Activated CD4-positive, alpha-beta memory T cell treated with anti-CD3 and anti-CD28 coated beads, Interleukin-2, amount 10 ng/mL, durations not matched to agents 7 days and 5 days (primary cell): ENCODE measurements around the gene DYNC1LI2. TPM values are rescaled to one million over a fixed set of nuclear protein-coding genes. Genes with fewer than 3 reads are reported as not detected.
"Not testable (repeated sequence)": the region's sequence is repeated elsewhere in the genome, so short reads cannot be mapped to it uniquely, and the experiment has no call there.

Source experiments
- CTCF ChIA-PET: fragments of 350-600 bp; sonication (Branson Sonifier 250); formaldehyde crosslinking; loops from one replicate; lab custom pipeline; 2021; ENCODE audit warnings: antibody characterized with exemption, inconsistent platforms; lab: Charles Lee
- POLR2A ChIA-PET: fragments of 350-600 bp; sonication (Branson Sonifier 250); formaldehyde crosslinking; loops from one replicate; lab custom pipeline; 2021; ENCODE audit warnings: antibody characterized with exemption; lab: Charles Lee
- DNase-seq: peaks from one replicate; pipeline ENCODE4 v3.0.0-alpha.2; 2020
- H3K27ac Mint-ChIP-seq: one replicate; pipeline ENCODE4 v1.8.0; 2021; ENCODE audit warnings: mild to moderate bottlenecking, mixed read lengths
- H3K27me3 Mint-ChIP-seq: one replicate; pipeline ENCODE4 v1.8.0; 2021; ENCODE audit warnings: mixed read lengths
- H3K36me3 Mint-ChIP-seq: one replicate; pipeline ENCODE4 v1.8.0; 2021; ENCODE audit warnings: low read depth, mixed read lengths
- H3K4me1 Mint-ChIP-seq: one replicate; pipeline ENCODE4 v1.8.0; 2021; ENCODE audit warnings: mixed read lengths
- H3K4me3 Mint-ChIP-seq: one replicate; pipeline ENCODE4 v1.8.0; 2021; ENCODE audit warnings: mild to moderate bottlenecking, mixed read lengths
- H3K9me3 Mint-ChIP-seq: one replicate; pipeline ENCODE4 v1.8.0; 2021; ENCODE audit warnings: mixed read lengths
- total RNA-seq, 2 experiments: library from RNA; stranded (reverse); gene quantifications; one replicate each; pipeline ENCODE4 v1.2.3, GENCODE V29; 2021

DYNC1LI2 gene
- total RNA-seq, result 10 to 100 TPM; 50.1 to 52.9 TPM

DNA sequence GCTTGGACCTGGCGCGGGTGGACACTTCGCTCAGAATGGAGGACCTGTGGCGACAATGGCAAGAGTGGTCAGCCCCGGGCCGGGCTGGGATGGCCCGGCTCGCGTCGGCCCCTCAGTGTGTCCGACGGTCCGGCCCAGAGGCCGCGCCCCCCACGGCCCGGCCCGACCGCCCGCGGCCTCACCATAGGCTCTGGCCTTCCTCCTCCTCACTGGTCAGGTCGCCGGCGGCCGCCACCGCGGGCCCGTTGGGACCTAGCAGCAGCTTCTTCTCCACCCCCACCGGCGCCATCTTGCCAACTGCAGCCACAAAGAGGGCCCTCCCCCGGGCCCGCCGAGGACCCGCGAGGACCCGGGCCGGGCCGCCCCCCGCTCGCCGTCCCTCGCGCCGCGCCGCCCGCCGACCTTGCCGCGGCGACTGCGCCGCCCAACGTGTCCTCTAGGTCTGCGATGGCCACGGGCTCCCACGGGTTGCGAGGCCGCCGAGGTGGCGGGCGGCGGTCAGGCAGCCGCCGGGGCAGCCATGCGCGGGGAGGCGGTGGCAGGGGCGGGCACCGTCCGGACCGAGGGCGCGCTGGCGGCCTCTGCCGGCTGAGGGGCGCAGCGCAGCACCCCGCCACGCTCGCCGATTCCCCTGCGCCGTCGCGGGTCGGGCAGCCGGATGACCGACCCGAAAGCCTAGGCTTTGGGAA lies at the start of gene DYNC1LI2:
Gene DYNC1LI2 (minus strand): TSS at position 307 of the 689 bp plus-strand sequence. CDS start 18 bp downstream, at position 289.
- Mint-ChIP-seq H3K36me3 (peaks cover 23% of the 10 kb centered on the region), H3K27me3 (peaks cover 15% of the 10 kb centered on the region), H3K9me3 (no peaks in the 10 kb centered on the region), H3K27ac (peak within 1 kb of the TSS; percentile 73), H3K4me3 (peak within 1 kb of the TSS; percentile 81), H3K4me1 (peaks cover 42% of the 10 kb centered on the region)
- peak; percentile 82 for DNase-seq
- CTCF ChIA-PET, result interaction anchor here (0.5 to 3.4 kb wide), 31 partner anchors 9 to 772 kb away, joined by 3 to 27 read pairs (median 4); partner anchors contain the start of genes NAE1 and PDP2
- POLR2A ChIA-PET, result interaction anchor here (0.7 to 2.6 kb wide), 10 partner anchors 11 to 344 kb away, joined by 3 to 8 read pairs (median 4); partner anchors contain the start of genes CKLF, NAE1 and PDP2

DNA sequence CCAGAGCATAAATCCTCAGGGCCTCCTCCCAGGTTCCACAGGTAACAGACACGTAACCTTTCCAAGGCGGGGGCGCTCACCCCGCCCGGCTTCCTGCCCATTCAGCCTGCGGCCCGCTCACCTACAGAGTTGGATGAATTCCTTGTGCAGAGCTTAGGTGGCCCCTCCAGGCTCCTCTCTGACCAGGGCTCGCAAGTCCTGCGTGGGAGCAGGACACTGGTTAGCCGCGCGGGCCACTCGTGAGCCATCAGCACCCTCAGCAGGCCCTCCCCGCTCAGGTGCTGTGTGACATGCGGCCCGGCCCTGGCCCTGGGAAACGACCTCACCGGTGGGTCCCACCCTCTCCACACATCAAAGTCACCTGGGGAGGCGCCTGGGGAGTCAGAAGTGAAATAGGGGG lies 49.4 kb upstream of the DYNC1LI2 start:
- Mint-ChIP-seq H3K9me3 (no peaks in the 10 kb centered on the region), H3K36me3 (peaks cover 29% of the 10 kb centered on the region), H3K4me3 (no peak overlapping the region), H3K27ac (no peak overlapping the region), H3K4me1 (no peaks in the 10 kb centered on the region), H3K27me3 (no peaks in the 10 kb centered on the region)
- no peak for DNase-seq
- ChIA-PET CTCF (no interaction called here), POLR2A (no interaction called here)

DNA sequence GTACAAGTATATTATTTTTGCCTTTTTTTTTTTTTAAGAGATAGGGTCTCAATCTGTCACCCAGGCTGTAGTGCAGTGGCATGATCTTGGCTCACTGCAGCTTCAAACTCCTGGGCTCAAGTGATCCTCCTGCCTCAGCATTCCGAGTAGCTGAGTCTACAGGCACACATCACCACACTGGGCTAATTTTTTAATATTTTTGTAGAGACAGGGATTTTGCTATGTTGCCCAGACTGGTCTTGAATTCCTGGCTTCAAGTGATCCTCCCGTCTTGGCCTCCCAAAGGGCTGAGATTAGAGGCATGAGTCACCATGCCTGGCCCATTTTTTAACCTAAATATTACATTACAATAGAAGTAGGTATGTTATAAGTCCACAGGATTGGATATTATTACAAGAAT lies 46.8 kb upstream of the DYNC1LI2 start:
- Mint-ChIP-seq H3K36me3 (peaks cover 5% of the 10 kb centered on the region), H3K27ac (no peak overlapping the region), H3K4me1 (no peaks in the 10 kb centered on the region), H3K4me3 (no peak overlapping the region), H3K9me3 (no peaks in the 10 kb centered on the region), H3K27me3 (no peaks in the 10 kb centered on the region)
- no peak for DNase-seq
- ChIA-PET POLR2A (no interaction called here), CTCF (no interaction called here)

DNA sequence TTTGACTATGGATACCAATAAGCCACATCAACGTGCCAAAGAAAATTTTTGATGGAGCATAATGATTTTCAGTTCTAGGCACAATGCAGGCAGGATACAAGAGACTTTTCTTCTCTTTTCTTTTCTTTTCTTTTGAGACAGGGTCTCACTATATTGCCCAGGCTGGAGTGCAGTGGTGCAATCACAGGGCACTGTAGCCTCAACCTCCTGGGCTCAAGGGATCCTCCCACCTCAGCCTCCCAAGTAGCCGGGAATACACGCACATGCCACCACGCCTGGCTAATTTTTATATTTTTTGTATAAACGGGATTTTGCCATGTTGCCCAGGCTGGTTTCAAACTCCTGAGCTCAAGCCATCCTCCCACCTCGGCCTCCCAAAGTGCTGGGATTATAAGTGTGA lies 42.6 kb upstream of the DYNC1LI2 start:
- H3K36me3 Mint-ChIP-seq, DNase-seq, H3K27ac Mint-ChIP-seq, H3K4me1 Mint-ChIP-seq, H3K27me3 Mint-ChIP-seq, H3K9me3 Mint-ChIP-seq, POLR2A ChIA-PET, H3K4me3 Mint-ChIP-seq: not testable (repeated sequence)
- CTCF ChIA-PET, result interaction anchor here (0.8 kb wide), 1 partner anchor 37 kb away, joined by 3 read pairs; the partner anchor contains the start of gene NAE1

DNA sequence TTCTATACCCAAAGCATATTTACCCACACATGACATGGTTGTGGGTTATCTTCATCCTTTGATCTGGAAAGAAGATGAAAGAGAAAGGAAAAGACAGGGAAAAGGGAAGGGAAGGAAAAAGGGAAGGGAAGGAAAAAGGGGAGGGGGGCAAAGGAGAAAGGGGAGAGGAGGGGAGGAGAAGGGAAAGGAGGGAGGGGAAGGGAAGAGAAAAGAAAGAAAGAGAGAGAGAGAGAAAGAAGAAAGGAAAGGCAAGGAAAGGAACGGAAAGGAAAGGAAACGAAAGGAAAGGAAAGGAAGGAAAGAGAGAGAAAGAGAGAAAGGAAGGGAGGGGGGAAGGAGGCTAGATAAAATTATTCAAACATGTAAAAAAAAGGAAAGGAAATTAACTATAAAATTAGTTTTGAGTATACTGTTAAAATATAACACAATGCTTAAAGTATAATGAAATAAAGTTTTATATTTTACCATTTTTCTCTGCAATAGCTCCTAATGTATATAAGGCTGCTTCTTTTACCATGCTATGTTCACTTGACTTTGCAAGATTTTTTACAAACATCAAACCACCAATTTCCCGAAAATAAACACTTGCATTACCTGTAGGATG lies 38.8 kb upstream of the DYNC1LI2 start:
- POLR2A ChIA-PET, result no interaction called here

DNA sequence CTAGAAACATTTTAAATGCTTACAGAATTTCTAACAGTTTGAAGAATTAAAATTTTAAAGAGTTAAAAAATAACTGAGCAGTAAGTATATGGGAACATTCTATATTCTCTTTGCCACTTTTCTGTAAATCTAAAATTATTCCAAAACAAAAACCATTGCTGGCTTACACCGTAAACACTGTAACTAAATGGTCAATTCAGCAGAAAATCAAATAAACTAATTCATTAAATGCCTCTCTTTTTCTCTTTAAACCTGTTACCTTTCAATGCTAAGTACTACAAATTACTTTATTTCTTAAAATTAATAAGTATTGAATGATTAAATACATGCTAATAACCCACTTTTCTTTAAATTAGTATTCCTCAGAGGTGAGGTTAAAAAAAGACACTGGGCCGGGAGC lies 36.0 kb upstream of the DYNC1LI2 start:
- POLR2A ChIA-PET, result no interaction called here
- CTCF ChIA-PET, result no interaction called here

More for the DNA sequence above, 38.8 kb upstream of the DYNC1LI2 start:
- CTCF ChIA-PET, result no interaction called here
- Mint-ChIP-seq H3K9me3 (no peaks in the 10 kb centered on the region), H3K27ac (no peak overlapping the region), H3K27me3 (peaks cover 9% of the 10 kb centered on the region), H3K4me1 (no peaks in the 10 kb centered on the region), H3K4me3 (no peak overlapping the region), H3K36me3 (no peaks in the 10 kb centered on the region)
- no peak for DNase-seq

DNA sequence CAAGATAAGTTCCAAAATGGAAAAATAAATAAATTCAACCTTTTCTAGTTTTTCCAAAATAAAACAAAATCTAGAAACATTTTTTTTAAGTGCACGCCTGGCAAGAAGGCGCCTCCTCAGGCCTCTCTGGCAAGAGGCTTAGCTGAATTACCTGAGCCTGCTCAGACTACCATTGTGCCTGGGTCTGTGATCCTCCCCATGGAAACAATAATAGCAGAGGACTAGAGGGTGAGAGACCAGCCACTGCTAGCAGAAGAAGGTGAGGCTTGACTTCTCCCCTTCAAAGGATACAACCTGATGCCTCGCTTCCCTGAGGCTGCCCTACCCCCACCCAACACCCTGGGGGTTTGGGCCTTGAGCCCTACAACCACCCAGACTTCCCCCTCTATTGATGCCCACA lies 35.1 kb upstream of the DYNC1LI2 start:
- no peak overlapping the region for H3K27ac Mint-ChIP-seq
- ChIA-PET POLR2A (no interaction called here), CTCF (no interaction called here)
- H3K36me3 Mint-ChIP-seq, result no peaks in the 10 kb centered on the region
- H3K4me3 Mint-ChIP-seq, result no peak overlapping the region
- no peak for DNase-seq
- H3K27me3 Mint-ChIP-seq, result peaks cover 5% of the 10 kb centered on the region
- no peaks in the 10 kb centered on the region for H3K4me1 Mint-ChIP-seq
- H3K9me3 Mint-ChIP-seq, result no peaks in the 10 kb centered on the region

More for the DNA sequence above, 36.0 kb upstream of the DYNC1LI2 start:
- no peaks in the 10 kb centered on the region for H3K9me3 Mint-ChIP-seq
- DNase-seq, result no peak
- peaks cover 9% of the 10 kb centered on the region for H3K27me3 Mint-ChIP-seq
- no peaks in the 10 kb centered on the region for H3K36me3 Mint-ChIP-seq
- H3K4me3 Mint-ChIP-seq, result no peak overlapping the region
- no peak overlapping the region for H3K27ac Mint-ChIP-seq
- H3K4me1 Mint-ChIP-seq, result no peaks in the 10 kb centered on the region

DNA sequence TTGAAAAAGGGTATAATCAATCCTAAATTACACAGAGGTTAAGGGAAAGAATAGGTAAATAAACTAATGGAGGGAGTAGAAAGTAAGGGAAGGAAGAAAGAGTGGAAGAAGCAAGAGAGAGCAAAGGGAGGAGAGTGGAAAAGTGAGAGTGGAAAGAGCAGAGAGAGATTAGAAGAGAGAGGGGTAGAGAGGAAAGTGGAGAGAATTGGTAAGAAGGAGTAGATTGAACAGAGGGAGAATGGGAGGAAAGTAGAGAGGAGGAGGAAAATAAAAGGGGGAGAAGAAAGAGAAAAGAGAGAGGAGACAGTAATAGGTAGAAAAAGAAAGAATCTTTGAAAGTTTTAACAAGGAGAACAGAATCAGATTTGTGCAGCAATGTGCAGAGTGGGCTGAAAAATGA lies 25.0 kb upstream of the DYNC1LI2 start:
- Mint-ChIP-seq H3K4me1 (no peaks in the 10 kb centered on the region), H3K27ac (no peak overlapping the region), H3K36me3 (no peaks in the 10 kb centered on the region), H3K9me3 (no peaks in the 10 kb centered on the region), H3K4me3 (no peak overlapping the region), H3K27me3 (no peaks in the 10 kb centered on the region)
- ChIA-PET POLR2A (no interaction called here), CTCF (interaction anchor here (1.3 to 1.7 kb wide), 4 partner anchors 24 to 97 kb away, joined by 3 to 7 read pairs (median 5); partner anchors contain the start of gene NAE1)
- DNase-seq, result no peak

DNA sequence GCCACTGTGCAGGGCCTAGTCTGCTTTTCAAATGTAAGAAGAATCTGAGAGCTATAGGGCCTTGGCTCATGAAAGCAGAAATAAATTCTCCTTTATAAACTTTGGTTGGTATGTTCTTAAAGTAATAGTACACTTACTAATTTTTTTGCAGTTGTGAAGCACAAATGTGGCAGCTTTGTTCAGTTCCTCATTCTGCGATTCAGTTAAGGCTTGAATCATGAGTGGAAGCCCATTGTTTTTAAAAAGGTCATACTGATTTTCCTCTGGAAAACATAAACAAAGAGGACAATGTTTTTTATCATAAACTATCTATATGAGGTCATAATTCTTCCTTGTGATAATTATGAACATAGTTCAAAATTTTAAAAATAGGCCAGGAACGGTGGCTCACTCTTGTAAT lies 23.6 kb upstream of the DYNC1LI2 start:
- no peaks in the 10 kb centered on the region for H3K9me3 Mint-ChIP-seq
- CTCF ChIA-PET, result interaction anchor here (1.9 kb wide), 1 partner anchor 23 kb away, joined by 4 read pairs; the partner anchor contains the start of gene DYNC1LI2

DNA sequence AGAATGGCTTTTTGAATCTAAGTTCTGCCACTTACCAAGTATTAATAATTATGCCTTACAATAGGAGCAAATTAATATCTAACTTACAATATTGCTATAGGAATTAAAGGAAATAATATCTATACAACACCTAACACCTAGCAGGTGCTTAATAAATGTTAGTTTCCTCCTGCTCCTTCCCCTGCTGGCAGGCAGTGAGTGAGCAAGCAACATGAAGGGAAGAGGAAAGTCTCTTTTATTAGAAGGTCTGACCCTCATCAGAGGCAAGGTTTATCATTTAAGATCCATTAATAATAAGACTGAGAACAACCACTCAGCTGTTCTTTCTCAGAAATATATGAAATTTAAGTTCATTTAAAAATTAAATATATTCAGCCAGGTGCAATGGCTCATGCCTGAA lies 6.7 kb upstream of the DYNC1LI2 start:
- CTCF ChIA-PET, result no interaction called here
- DNase-seq, result no peak

More for the DNA sequence above, 23.6 kb upstream of the DYNC1LI2 start:
- Mint-ChIP-seq H3K4me3 (no peak overlapping the region), H3K4me1 (no peaks in the 10 kb centered on the region), H3K27ac (no peak overlapping the region), H3K36me3 (no peaks in the 10 kb centered on the region), H3K27me3 (no peaks in the 10 kb centered on the region)
- no peak for DNase-seq
- POLR2A ChIA-PET, result no interaction called here

DNA sequence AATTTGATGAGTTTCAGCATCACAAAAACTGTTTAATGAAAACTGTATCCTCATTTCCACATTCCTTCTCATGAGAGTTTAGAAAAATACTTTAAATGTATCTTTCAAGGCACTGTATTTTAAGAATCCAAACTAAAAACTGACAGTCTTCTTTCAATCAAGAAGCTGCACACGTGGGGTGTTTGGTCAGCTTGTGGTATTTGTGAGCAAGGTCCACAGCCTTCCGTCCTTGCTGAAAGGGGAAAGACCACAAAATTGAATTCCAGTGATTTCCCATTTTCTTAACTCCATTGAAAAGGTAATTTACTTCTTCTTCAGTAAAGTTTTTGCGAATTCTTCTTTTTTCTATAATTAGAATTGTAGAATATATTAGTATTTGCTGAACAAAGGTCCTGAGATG lies 3.4 kb upstream of the DYNC1LI2 start:
- no peak for DNase-seq
- no peak overlapping the region for H3K4me3 Mint-ChIP-seq
- ChIA-PET POLR2A (no interaction called here), CTCF (interaction anchor here (1.4 to 4.1 kb wide), 3 partner anchors 14 to 146 kb away, joined by 3 to 17 read pairs (median 10); partner anchors contain the start of gene NAE1)
- H3K27me3 Mint-ChIP-seq, result peaks cover 15% of the 10 kb centered on the region
- no peak overlapping the region for H3K27ac Mint-ChIP-seq
- no peaks in the 10 kb centered on the region for H3K9me3 Mint-ChIP-seq
- H3K36me3 Mint-ChIP-seq, result peaks cover 4% of the 10 kb centered on the region
- peaks cover 15% of the 10 kb centered on the region for H3K4me1 Mint-ChIP-seq

More for the DNA sequence above, 6.7 kb upstream of the DYNC1LI2 start:
- POLR2A ChIA-PET, result no interaction called here
- Mint-ChIP-seq H3K36me3 (no peaks in the 10 kb centered on the region), H3K27ac (no peak overlapping the region), H3K27me3 (peaks cover 8% of the 10 kb centered on the region), H3K4me1 (no peaks in the 10 kb centered on the region), H3K9me3 (no peaks in the 10 kb centered on the region), H3K4me3 (no peak overlapping the region)

DNA sequence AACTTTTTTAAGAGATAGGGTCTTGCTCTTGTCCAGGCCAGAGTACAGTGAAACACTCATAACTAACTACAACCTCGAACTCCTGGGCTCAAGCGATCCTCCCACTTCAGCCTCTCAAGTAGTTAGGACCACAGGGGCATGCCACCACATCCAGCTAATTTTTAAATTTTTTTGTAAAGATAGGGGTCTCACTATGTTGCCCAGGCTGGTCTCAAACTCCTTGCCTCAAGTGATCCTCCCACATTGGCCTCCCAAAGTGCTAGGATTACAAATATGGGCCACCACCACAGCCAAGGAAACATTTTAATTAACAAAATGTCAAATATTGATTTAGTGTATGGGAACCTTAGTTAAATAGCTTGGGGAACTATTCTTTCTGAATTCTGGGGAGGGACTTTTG lies 2.8 kb upstream of the DYNC1LI2 start:
- Mint-ChIP-seq H3K27ac (no peak overlapping the region), H3K4me3 (no peak overlapping the region), H3K9me3 (no peaks in the 10 kb centered on the region), H3K27me3 (peaks cover 15% of the 10 kb centered on the region), H3K4me1 (peaks cover 21% of the 10 kb centered on the region), H3K36me3 (peaks cover 7% of the 10 kb centered on the region)
- POLR2A ChIA-PET, result no interaction called here
- CTCF ChIA-PET, result interaction anchor here (2.8 to 4.1 kb wide), 2 partner anchors 13 to 76 kb away, joined by 10 to 17 read pairs; partner anchors contain the start of gene NAE1
- DNase-seq, result no peak

DNA sequence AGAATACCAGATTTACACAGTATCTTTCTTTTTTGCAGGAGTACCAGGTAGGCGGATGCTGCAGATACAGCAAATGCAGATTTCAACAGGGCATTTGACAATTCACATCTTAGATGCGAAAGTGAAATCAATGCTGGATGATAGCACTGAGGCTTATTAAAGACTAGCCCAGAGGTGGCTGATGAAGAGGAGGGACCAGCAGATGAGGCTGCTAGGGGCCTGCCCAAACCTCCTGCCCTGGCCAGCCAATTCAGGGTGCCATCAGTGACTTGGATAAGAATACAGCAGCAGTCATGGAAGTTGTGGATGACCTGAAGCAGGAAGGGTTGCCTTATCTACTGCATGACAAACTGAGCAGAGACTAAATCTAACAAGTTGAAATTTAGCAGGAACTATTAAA lies 1.5 kb upstream of the DYNC1LI2 start:
- ChIA-PET POLR2A (interaction anchor here (1.2 to 2.6 kb wide), 3 partner anchors 14 to 346 kb away, joined by 3 to 8 read pairs (median 7); partner anchors contain the start of gene NAE1), CTCF (interaction anchor here (1.1 to 3.4 kb wide), 9 partner anchors 9 to 189 kb away, joined by 3 to 18 read pairs (median 7); partner anchors contain the start of gene NAE1)
- Mint-ChIP-seq H3K4me1 (peaks cover 31% of the 10 kb centered on the region), H3K27me3 (peaks cover 15% of the 10 kb centered on the region), H3K9me3 (no peaks in the 10 kb centered on the region), H3K36me3 (peaks cover 16% of the 10 kb centered on the region), H3K4me3 (no peak overlapping the region), H3K27ac (no peak overlapping the region)
- no peak for DNase-seq
